HepG2 (cell line): ENCODE measurements around the gene ABCC3. TPM values are rescaled to one million over a fixed set of nuclear protein-coding genes. Genes with fewer than 3 reads are reported as not detected.

Experiments used
- ATF7 ChIP-seq, 2 experiments: fragments of 450-650 bp in 1 of 2; sonication (generic) in 1 of 2; formaldehyde crosslinking in 1 of 2; IDR thresholded peaks; 2 replicates each; pipeline versions ENCODE4 v1.4.0 to v1.6.1; 2016 to 2020; ENCODE audit warnings: antibody characterized with exemption in 1 of 2, mild to moderate bottlenecking in 1 of 2, missing genetic modification reagents in 1 of 2
- DPF2 ChIP-seq: sonication (generic); formaldehyde crosslinking; IDR thresholded peaks from 2 replicates; pipeline ENCODE4 v1.4.0; 2020; ENCODE audit warnings: mild to moderate bottlenecking, low read depth, missing genetic modification reagents, borderline replicate concordance
- E2F1 ChIP-seq: sonication (generic); formaldehyde crosslinking; IDR thresholded peaks from 2 replicates; pipeline ENCODE4 v1.5.0; 2020; ENCODE audit warnings: missing genetic modification reagents
- GATAD1 ChIP-seq: IDR thresholded peaks from 2 replicates; pipeline ENCODE4 v1.6.1; 2016; ENCODE audit warnings: missing genetic modification reagents, missing compliant biosample characterization
- HMG20B ChIP-seq: conservative IDR thresholded peaks from 2 replicates; pipeline ENCODE4 v1.6.1; 2016; ENCODE audit warnings: missing genetic modification reagents, missing compliant biosample characterization
- KAT8 ChIP-seq: IDR thresholded peaks from 2 replicates; pipeline ENCODE4 v1.6.1; 2016; ENCODE audit warnings: missing genetic modification reagents, missing compliant biosample characterization
- KLF6 ChIP-seq: IDR thresholded peaks from 2 replicates; pipeline ENCODE4 v1.8.0; 2016; ENCODE audit warnings: missing biosample characterization, missing genetic modification reagents
- MAX ChIP-seq: IDR thresholded peaks from 2 replicates; pipeline ENCODE4 v1.6.1; 2012; ENCODE audit warnings: inconsistent platforms
- MEIS1 ChIP-seq: sonication (generic); formaldehyde crosslinking; IDR thresholded peaks from 2 replicates; pipeline ENCODE4 v1.9.0; 2021; ENCODE audit warnings: mild to moderate bottlenecking, missing genetic modification reagents, moderate library complexity, borderline replicate concordance
- STAT6 ChIP-seq: sonication (generic); formaldehyde crosslinking; IDR thresholded peaks from 2 replicates; pipeline ENCODE4 v1.4.0; 2020; ENCODE audit warnings: missing genetic modification reagents, mild to moderate bottlenecking, borderline replicate concordance
- THAP11 ChIP-seq: IDR thresholded peaks from 2 replicates; pipeline ENCODE4 v1.6.1; 2016; ENCODE audit warnings: missing biosample characterization, missing genetic modification reagents
- ZMYM4 ChIP-seq: sonication (generic); formaldehyde crosslinking; IDR thresholded peaks from 2 replicates; pipeline ENCODE4 v1.8.1; 2023; ENCODE audit warnings: mild to moderate bottlenecking, missing genetic modification reagents
- ZNF451 ChIP-seq: sonication (generic); formaldehyde crosslinking; IDR thresholded peaks from 2 replicates; pipeline ENCODE4 v1.5.0; 2020; ENCODE audit warnings: mild to moderate bottlenecking, missing genetic modification reagents
- ZNF562 ChIP-seq: sonication (generic); formaldehyde crosslinking; IDR thresholded peaks from 2 replicates; pipeline ENCODE4 v1.8.0; 2022; ENCODE audit warnings: missing genetic modification reagents, borderline replicate concordance
- ZSCAN25 ChIP-seq: sonication (generic); formaldehyde crosslinking; IDR thresholded peaks from 2 replicates; pipeline ENCODE4 v1.8.0; 2022; ENCODE audit warnings: mild to moderate bottlenecking, missing genetic modification reagents
- polyA plus RNA-seq, 8 experiments: library from polyadenylated mRNA; depleted of rRNA in 3 of 8; stranded (reverse) in 7 of 8; unstranded in 1 of 8; fragments of >200 nt; fragmentation: Illumina TruSeq in 4 of 8; extraction: Trizol in 4 of 8; gene quantifications; 2 replicates each; pipeline versions ENCODE4 v1.2.1 to v1.2.3, GENCODE V29; 2011 to 2016; ENCODE audit warnings: low read depth in 4 of 8, missing spikeins in 1 of 8, mixed read lengths in 1 of 8; ENCODE audit not compliant: insufficient read depth in 1 of 8
- total RNA-seq, 5 experiments: library from RNA; depleted of rRNA; stranded (reverse); fragments of >200 nt; fragmentation: Illumina TruSeq; extraction: Trizol; gene quantifications; 2 replicates each; pipeline ENCODE4 v1.2.3, GENCODE V29; 2016; ENCODE audit warnings: low read depth in 1 of 5
- TF ChIP-seq, protein P1 (sequence below): sonication (generic); formaldehyde crosslinking; IDR thresholded peaks from 2 replicates; pipeline ENCODE4 v1.5.1; 2020; ENCODE audit warnings: mild to moderate bottlenecking, moderate library complexity, missing genetic modification reagents
- TF ChIP-seq, protein P2 (sequence below): sonication (generic); formaldehyde crosslinking; IDR thresholded peaks from 2 replicates; pipeline ENCODE4 v1.4.0; 2020; ENCODE audit warnings: missing genetic modification reagents

The ABCC3 gene
- total and polyA plus RNA-seq, 2 of the 13 experiments (the other 11 are each of a cell fraction or from before 2014, with no cell fraction given): 25.2 to 50.7 TPM

- TF ChIP-seq STAT6 (CRISPR knock-in tag) (0 out of 2 replicates have a peak, but pooled peaks have one; percentile 28), ZNF451 (no peak), MEIS1 (CRISPR knock-in tag) (no peak), E2F1 (CRISPR knock-in tag) (peak; percentile 58; the same call in 1 of the 2 replicates), MAX (peak; percentile 81), ZNF562 (no peak), ZMYM4 (peak; percentile 65; the same call in 1 of the 2 replicates), ZSCAN25 (no peak; the same call in none of the 2 replicates), THAP11 (peak; percentile 68; the same call in 1 of the 2 replicates), KAT8 (CRISPR knock-in tag) (peak; percentile 80; the same call in 1 of the 2 replicates), HMG20B (CRISPR knock-in tag) (0 out of 2 replicates have a peak, but pooled peaks have one; percentile 36), KLF6 (peak; percentile 63; the same call in 1 of the 2 replicates), ATF7 (IDR thresholded peaks at IDR 0.05) (peak; percentile 41), ATF7 (CRISPR knock-in tag; IDR thresholded peaks at IDR 0.05) (peak; percentile 54), GATAD1 (CRISPR knock-in tag) (peak; percentile 73), DPF2 (peak; percentile 95)
- TF ChIP-seq, protein P1, sequence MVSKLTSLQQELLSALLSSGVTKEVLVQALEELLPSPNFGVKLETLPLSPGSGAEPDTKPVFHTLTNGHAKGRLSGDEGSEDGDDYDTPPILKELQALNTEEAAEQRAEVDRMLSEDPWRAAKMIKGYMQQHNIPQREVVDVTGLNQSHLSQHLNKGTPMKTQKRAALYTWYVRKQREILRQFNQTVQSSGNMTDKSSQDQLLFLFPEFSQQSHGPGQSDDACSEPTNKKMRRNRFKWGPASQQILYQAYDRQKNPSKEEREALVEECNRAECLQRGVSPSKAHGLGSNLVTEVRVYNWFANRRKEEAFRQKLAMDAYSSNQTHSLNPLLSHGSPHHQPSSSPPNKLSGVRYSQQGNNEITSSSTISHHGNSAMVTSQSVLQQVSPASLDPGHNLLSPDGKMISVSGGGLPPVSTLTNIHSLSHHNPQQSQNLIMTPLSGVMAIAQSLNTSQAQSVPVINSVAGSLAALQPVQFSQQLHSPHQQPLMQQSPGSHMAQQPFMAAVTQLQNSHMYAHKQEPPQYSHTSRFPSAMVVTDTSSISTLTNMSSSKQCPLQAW (CRISPR knock-in tag): peak; percentile 90
- TF ChIP-seq, protein P2, sequence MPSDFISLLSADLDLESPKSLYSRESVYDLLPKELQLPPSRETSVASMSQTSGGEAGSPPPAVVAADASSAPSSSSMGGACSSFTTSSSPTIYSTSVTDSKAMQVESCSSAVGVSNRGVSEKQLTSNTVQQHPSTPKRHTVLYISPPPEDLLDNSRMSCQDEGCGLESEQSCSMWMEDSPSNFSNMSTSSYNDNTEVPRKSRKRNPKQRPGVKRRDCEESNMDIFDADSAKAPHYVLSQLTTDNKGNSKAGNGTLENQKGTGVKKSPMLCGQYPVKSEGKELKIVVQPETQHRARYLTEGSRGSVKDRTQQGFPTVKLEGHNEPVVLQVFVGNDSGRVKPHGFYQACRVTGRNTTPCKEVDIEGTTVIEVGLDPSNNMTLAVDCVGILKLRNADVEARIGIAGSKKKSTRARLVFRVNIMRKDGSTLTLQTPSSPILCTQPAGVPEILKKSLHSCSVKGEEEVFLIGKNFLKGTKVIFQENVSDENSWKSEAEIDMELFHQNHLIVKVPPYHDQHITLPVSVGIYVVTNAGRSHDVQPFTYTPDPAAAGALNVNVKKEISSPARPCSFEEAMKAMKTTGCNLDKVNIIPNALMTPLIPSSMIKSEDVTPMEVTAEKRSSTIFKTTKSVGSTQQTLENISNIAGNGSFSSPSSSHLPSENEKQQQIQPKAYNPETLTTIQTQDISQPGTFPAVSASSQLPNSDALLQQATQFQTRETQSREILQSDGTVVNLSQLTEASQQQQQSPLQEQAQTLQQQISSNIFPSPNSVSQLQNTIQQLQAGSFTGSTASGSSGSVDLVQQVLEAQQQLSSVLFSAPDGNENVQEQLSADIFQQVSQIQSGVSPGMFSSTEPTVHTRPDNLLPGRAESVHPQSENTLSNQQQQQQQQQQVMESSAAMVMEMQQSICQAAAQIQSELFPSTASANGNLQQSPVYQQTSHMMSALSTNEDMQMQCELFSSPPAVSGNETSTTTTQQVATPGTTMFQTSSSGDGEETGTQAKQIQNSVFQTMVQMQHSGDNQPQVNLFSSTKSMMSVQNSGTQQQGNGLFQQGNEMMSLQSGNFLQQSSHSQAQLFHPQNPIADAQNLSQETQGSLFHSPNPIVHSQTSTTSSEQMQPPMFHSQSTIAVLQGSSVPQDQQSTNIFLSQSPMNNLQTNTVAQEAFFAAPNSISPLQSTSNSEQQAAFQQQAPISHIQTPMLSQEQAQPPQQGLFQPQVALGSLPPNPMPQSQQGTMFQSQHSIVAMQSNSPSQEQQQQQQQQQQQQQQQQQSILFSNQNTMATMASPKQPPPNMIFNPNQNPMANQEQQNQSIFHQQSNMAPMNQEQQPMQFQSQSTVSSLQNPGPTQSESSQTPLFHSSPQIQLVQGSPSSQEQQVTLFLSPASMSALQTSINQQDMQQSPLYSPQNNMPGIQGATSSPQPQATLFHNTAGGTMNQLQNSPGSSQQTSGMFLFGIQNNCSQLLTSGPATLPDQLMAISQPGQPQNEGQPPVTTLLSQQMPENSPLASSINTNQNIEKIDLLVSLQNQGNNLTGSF (CRISPR knock-in tag): 0 out of 2 replicates have a peak, but pooled peaks have one; percentile 10
Measured at GRCh38 chr17:50686494-50687199, 52.0 kb downstream of the ABCC3 start (continued).
